ENCODE data around the gene DCDC2. TPM values are rescaled to one million over a fixed set of nuclear protein-coding genes. Genes with fewer than 3 reads are reported as not detected.
A peak's percentile ranks its signal among the peaks of the same experiment; 100 is the strongest.
"Not testable (repeated sequence)": the region's sequence is repeated elsewhere in the genome, so short reads cannot be mapped to it uniquely, and the experiment has no call there.

DCDC2 gene
- total RNA-seq, 1 donor from 2014 or later = 0.30 TPM

GRCh38 chr6:24313251-24314141 lies 44.4 kb downstream of the DCDC2 start:
- H3K27me3 Mint-ChIP-seq (ENCODE audit: low read depth) = no peaks in the 10 kb centered on the region
- H3K4me3 Mint-ChIP-seq (ENCODE audit: unreplicated experiment) = peak overlapping the region; percentile 28
- peak overlapping the region; percentile 81 for H3K27ac Mint-ChIP-seq (ENCODE audit: unreplicated experiment)
- DNase-seq (ENCODE audit: low spot score) = no peak
- TF ChIP-seq CTCF (IDR thresholded peaks at IDR 0.05) = no peak
- H3K4me1 Mint-ChIP-seq (ENCODE audit: low read depth) = peaks cover 18% of the 10 kb centered on the region
- peaks cover 3% of the 10 kb centered on the region for H3K36me3 Mint-ChIP-seq (ENCODE audit: low read depth)
- H3K9me3 Mint-ChIP-seq (ENCODE audit: low read depth) = peaks cover 10% of the 10 kb centered on the region

GRCh38 chr6:24311775-24312174 lies 46.1 kb downstream of the DCDC2 start:
- H3K4me3 Mint-ChIP-seq (ENCODE audit: unreplicated experiment); H3K27me3 Mint-ChIP-seq (ENCODE audit: low read depth); DNase-seq (ENCODE audit: low spot score); H3K36me3 Mint-ChIP-seq (ENCODE audit: low read depth); H3K27ac Mint-ChIP-seq (ENCODE audit: unreplicated experiment): not testable (repeated sequence)
- peaks cover 10% of the 10 kb centered on the region for H3K9me3 Mint-ChIP-seq (ENCODE audit: low read depth)
- peaks cover 30% of the 10 kb centered on the region for H3K4me1 Mint-ChIP-seq (ENCODE audit: low read depth)

GRCh38 chr6:24307881-24308280 lies 50.0 kb downstream of the DCDC2 start:
- Mint-ChIP-seq H3K27ac (ENCODE audit: unreplicated experiment) (no peak overlapping the region), H3K4me1 (ENCODE audit: low read depth) (peaks cover 22% of the 10 kb centered on the region)
- no peak for DNase-seq (ENCODE audit: low spot score)

GRCh38 chr6:24306936-24307335 lies 50.9 kb downstream of the DCDC2 start:
- peaks cover 3% of the 10 kb centered on the region for H3K36me3 Mint-ChIP-seq (ENCODE audit: low read depth)
- no peak for TF ChIP-seq CTCF (IDR thresholded peaks at IDR 0.05)
- peaks cover 19% of the 10 kb centered on the region for H3K4me1 Mint-ChIP-seq (ENCODE audit: low read depth)
- no peak overlapping the region for H3K27ac Mint-ChIP-seq (ENCODE audit: unreplicated experiment)
- H3K9me3 Mint-ChIP-seq (ENCODE audit: low read depth) = peaks cover 8% of the 10 kb centered on the region
- peaks cover 3% of the 10 kb centered on the region for H3K27me3 Mint-ChIP-seq (ENCODE audit: low read depth)
- DNase-seq (ENCODE audit: low spot score) = no peak
- H3K4me3 Mint-ChIP-seq (ENCODE audit: unreplicated experiment) = no peak overlapping the region

More at GRCh38 chr6:24307881-24308280, 50.0 kb downstream of the DCDC2 start:
- peaks cover 10% of the 10 kb centered on the region for H3K9me3 Mint-ChIP-seq (ENCODE audit: low read depth)
- no peak for TF ChIP-seq CTCF (IDR thresholded peaks at IDR 0.05)
- H3K36me3 Mint-ChIP-seq (ENCODE audit: low read depth) = peaks cover 3% of the 10 kb centered on the region
- H3K27me3 Mint-ChIP-seq (ENCODE audit: low read depth) = peaks cover under 1% of the 10 kb centered on the region
- H3K4me3 Mint-ChIP-seq (ENCODE audit: unreplicated experiment) = no peak overlapping the region

- H3K4me3 Mint-ChIP-seq (ENCODE audit: unreplicated experiment) = no peak overlapping the region
- no peak for DNase-seq (ENCODE audit: low spot score)
- H3K36me3 Mint-ChIP-seq (ENCODE audit: low read depth) = no peaks in the 10 kb centered on the region
- TF ChIP-seq CTCF (IDR thresholded peaks at IDR 0.05) = no peak
- H3K27me3 Mint-ChIP-seq (ENCODE audit: low read depth) = peaks cover 3% of the 10 kb centered on the region
- H3K27ac Mint-ChIP-seq (ENCODE audit: unreplicated experiment) = no peak overlapping the region
- peaks cover 19% of the 10 kb centered on the region for H3K4me1 Mint-ChIP-seq (ENCODE audit: low read depth)
- H3K9me3 Mint-ChIP-seq (ENCODE audit: low read depth) = peaks cover 3% of the 10 kb centered on the region
These were observed 51.8 kb downstream of the DCDC2 start for GRCh38 chr6:24306038-24306437.

All from chondrocyte (in vitro differentiated cells).